ENCODE results near the gene CTRB1. TPM values are rescaled to one million over a fixed set of nuclear protein-coding genes. Genes with fewer than 3 reads are reported as not detected.
"Not testable (repeated sequence)": the region's sequence is repeated elsewhere in the genome, so short reads cannot be mapped to it uniquely, and the experiment has no call there.

Gene CTRB1
- total and polyA plus RNA-seq, 10 donors, result 0.59 to 25.2 (median 2.5) TPM; not detected in 2

GRCh38 chr16:75207831-75208230, 11.0 kb upstream of the CTRB1 start:
- intact Hi-C loops (cut with DNase I; ENCODE audit: low total_unique reads), result loop anchor here (2.0 kb wide), 1 partner anchor 17 kb away; no protein-coding TSS in a partner anchor
- peaks cover 0 to 13% (median 0%) of the 10 kb centered on the region in 7 donors for H3K27me3 ChIP-seq (replicated peaks in 1 of 7)
- H3K4me3 ChIP-seq, result no peak overlapping the region
- 75 to 87% (median 81%) methylated on average over 11 of the region's 11 CpGs for WGBS, 5 donors
- H3K36me3 ChIP-seq, result no peaks in the 10 kb centered on the region
- no peak for TF ChIP-seq POLR2A (IDR thresholded peaks at IDR 0.05)
- TF ChIP-seq POLR2AphosphoS5 (IDR thresholded peaks at IDR 0.05), result no peak
- TF ChIP-seq CTCF (IDR thresholded peaks at IDR 0.05 in 8 of 11, conservative IDR thresholded peaks at IDR 0.05 in 3 of 11), result no peak
- peaks cover 0 to 9% (median 0%) of the 10 kb centered on the region in 6 donors for H3K4me1 ChIP-seq
- H3K9me3 ChIP-seq, result no peaks in the 10 kb centered on the region
- H3K27ac ChIP-seq, result no peak overlapping the region
- DNase-seq, result no peak

GRCh38 chr16:75208242-75208825, 10.5 kb upstream of the CTRB1 start:
- H3K9me3 ChIP-seq, result no peaks in the 10 kb centered on the region
- TF ChIP-seq CTCF (IDR thresholded peaks at IDR 0.05 in 8 of 11, conservative IDR thresholded peaks at IDR 0.05 in 3 of 11) (no peak), POLR2AphosphoS5 (IDR thresholded peaks at IDR 0.05) (no peak), POLR2A (IDR thresholded peaks at IDR 0.05) (no peak)
- intact Hi-C loops (cut with DNase I; ENCODE audit: low total_unique reads), result no loop called here
- H3K27me3 ChIP-seq (replicated peaks in 1 of 7), result peaks cover 0 to 10% (median 0%) of the 10 kb centered on the region in 7 donors
- 74 to 78% (median 76%) methylated on average over 12 to 13 of the region's 13 CpGs for WGBS, 5 donors
- H3K4me1 ChIP-seq, result peaks cover 0 to 9% (median 0%) of the 10 kb centered on the region in 6 donors
- DNase-seq, result no peak
- no peak overlapping the region for H3K27ac ChIP-seq
- H3K36me3 ChIP-seq, result no peaks in the 10 kb centered on the region
- H3K4me3 ChIP-seq, result no peak overlapping the region

GRCh38 chr16:75208861-75209505, 9.8 kb upstream of the CTRB1 start:
- WGBS, 5 donors, result 74 to 91% (median 88%) methylated on average over 17 to 27 of the region's 27 CpGs
- H3K27me3 ChIP-seq (replicated peaks in 1 of 7), result peaks cover 0 to 10% (median 0%) of the 10 kb centered on the region in 7 donors
- peaks cover 0 to 9% (median 0%) of the 10 kb centered on the region in 6 donors for H3K4me1 ChIP-seq
- intact Hi-C loops (cut with DNase I; ENCODE audit: low total_unique reads), result no loop called here
- no peak overlapping the region for H3K4me3 ChIP-seq
- H3K27ac ChIP-seq, result no peak overlapping the region
- TF ChIP-seq CTCF (IDR thresholded peaks at IDR 0.05 in 8 of 11, conservative IDR thresholded peaks at IDR 0.05 in 3 of 11) (no peak), POLR2AphosphoS5 (IDR thresholded peaks at IDR 0.05) (peak in 1 of 3 donors; percentile 11), POLR2A (IDR thresholded peaks at IDR 0.05) (no peak)
- no peak for DNase-seq
- no peaks in the 10 kb centered on the region for H3K36me3 ChIP-seq
- H3K9me3 ChIP-seq, result no peaks in the 10 kb centered on the region

DNA sequence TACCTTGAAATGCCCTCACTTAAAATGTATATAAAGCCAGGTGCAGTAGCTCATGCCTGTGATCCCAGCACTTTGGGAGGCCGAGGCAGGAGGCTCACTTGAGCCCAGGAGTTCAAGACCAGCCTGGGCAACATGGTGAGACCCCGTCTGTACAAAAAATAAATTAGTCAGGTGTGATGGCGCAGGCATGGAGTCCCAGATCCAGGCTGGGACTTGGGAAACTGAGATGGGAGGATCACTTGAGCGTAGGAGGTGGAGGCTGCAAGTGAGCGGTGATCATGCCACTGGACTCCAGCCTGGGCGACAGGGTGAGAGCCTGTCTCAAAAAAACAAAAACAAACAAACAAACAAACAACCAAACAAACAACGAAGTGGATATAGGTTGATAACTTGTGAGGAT, 9.3 kb upstream of the CTRB1 start:
- H3K4me1 ChIP-seq; H3K9me3 ChIP-seq; DNase-seq; H3K36me3 ChIP-seq; H3K4me3 ChIP-seq; H3K27me3 ChIP-seq (replicated peaks in 1 of 7); H3K27ac ChIP-seq; intact Hi-C loops (cut with DNase I; ENCODE audit: low total_unique reads): not testable (repeated sequence)
- 82 to 92% (median 89%) methylated on average over 7 of the region's 7 CpGs for WGBS, 5 donors
